ENCODE measurements around the gene HINFP.

- TF ChIP-seq REST (IDR thresholded peaks at IDR 0.05; ENCODE audit: borderline replicate concordance) (no peak), EP300 (conservative IDR thresholded peaks at IDR 0.05; ENCODE audit: poor library complexity, severe bottlenecking) (no peak), EZH2 (IDR thresholded peaks at IDR 0.05; ENCODE audit: borderline replicate concordance, insufficient read depth, low read length, poor library complexity, severe bottlenecking) (no peak), RAD21 (conservative IDR thresholded peaks at IDR 0.05) (no peak), SMC3 (conservative IDR thresholded peaks at IDR 0.05; ENCODE audit: poor library complexity) (no peak), POLR2AphosphoS5 (IDR thresholded peaks at IDR 0.05) (no peak)
- TF ChIP-seq, protein P1, sequence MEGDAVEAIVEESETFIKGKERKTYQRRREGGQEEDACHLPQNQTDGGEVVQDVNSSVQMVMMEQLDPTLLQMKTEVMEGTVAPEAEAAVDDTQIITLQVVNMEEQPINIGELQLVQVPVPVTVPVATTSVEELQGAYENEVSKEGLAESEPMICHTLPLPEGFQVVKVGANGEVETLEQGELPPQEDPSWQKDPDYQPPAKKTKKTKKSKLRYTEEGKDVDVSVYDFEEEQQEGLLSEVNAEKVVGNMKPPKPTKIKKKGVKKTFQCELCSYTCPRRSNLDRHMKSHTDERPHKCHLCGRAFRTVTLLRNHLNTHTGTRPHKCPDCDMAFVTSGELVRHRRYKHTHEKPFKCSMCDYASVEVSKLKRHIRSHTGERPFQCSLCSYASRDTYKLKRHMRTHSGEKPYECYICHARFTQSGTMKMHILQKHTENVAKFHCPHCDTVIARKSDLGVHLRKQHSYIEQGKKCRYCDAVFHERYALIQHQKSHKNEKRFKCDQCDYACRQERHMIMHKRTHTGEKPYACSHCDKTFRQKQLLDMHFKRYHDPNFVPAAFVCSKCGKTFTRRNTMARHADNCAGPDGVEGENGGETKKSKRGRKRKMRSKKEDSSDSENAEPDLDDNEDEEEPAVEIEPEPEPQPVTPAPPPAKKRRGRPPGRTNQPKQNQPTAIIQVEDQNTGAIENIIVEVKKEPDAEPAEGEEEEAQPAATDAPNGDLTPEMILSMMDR (IDR thresholded peaks at IDR 0.05; ENCODE audit: poor library complexity, severe bottlenecking), result peak; percentile 75
Observed at GRCh38 chr11:119094816-119095065, 26.6 kb upstream of the HINFP start.
